SKM-1 (cell line): ENCODE results near the gene CREM.

Experiments
- DNase-seq: peaks from one replicate; lab custom pipeline; 2025; ENCODE audit not compliant: unreplicated experiment; lab: John Stamatoyannopoulos, UW

The CREM gene

GRCh38 chr10:35218339-35218955, 91.8 kb downstream of the CREM start:
- no peak for DNase-seq

GRCh38 chr10:35219292-35219691, 92.6 kb downstream of the CREM start:
- DNase-seq, result no peak

- no peak for DNase-seq
Measured at GRCh38 chr10:35219891-35220890, 93.5 kb downstream of the CREM start.

GRCh38 chr10:35223016-35223415, 96.4 kb downstream of the CREM start:
- DNase-seq, result no peak

GRCh38 chr10:35224045-35224740, 97.5 kb downstream of the CREM start:
- no peak for DNase-seq

- no peak for DNase-seq
Measured at GRCh38 chr10:35225204-35225603, 98.6 kb downstream of the CREM start.

GRCh38 chr10:35226507-35226906, 99.9 kb downstream of the CREM start:
- DNase-seq, result no peak

GRCh38 chr10:35228058-35228457, 101.4 kb downstream of the CREM start:
- DNase-seq, result no peak

- no peak for DNase-seq
Measured at GRCh38 chr10:35231646-35232045, 105.0 kb downstream of the CREM start.

GRCh38 chr10:35232527-35232926, 105.9 kb downstream of the CREM start:
- DNase-seq, result no peak

GRCh38 chr10:35234073-35234472, 107.4 kb downstream of the CREM start:
- no peak for DNase-seq

GRCh38 chr10:35236739-35237138, 110.1 kb downstream of the CREM start:
- DNase-seq, result no peak

GRCh38 chr10:35237766-35238512, 111.3 kb downstream of the CREM start:
- DNase-seq, result no peak

- DNase-seq, result no peak
Measured at GRCh38 chr10:35244549-35244948, 117.9 kb downstream of the CREM start.

- no peak for DNase-seq
Measured at GRCh38 chr10:35246770-35247343, 120.2 kb downstream of the CREM start.

- DNase-seq, result no peak
Measured at GRCh38 chr10:35251373-35252100, 124.9 kb downstream of the CREM start.

GRCh38 chr10:35257057-35257983, 130.7 kb downstream of the CREM start:
- DNase-seq, result no peak

GRCh38 chr10:35259769-35260397, 133.2 kb downstream of the CREM start:
- DNase-seq, result no peak
